HG03025 (cell line): ENCODE measurements around the gene TENM4.

ENCODE experiments used
- ATAC-seq: cut with Tn5 transposase; IDR thresholded peaks from one replicate; pipeline ENCODE4 v1.9.1; 2021; ENCODE audit warnings: mild to moderate bottlenecking, moderate library complexity; ENCODE audit not compliant: unreplicated experiment, low FRiP score

TENM4 gene

DNA sequence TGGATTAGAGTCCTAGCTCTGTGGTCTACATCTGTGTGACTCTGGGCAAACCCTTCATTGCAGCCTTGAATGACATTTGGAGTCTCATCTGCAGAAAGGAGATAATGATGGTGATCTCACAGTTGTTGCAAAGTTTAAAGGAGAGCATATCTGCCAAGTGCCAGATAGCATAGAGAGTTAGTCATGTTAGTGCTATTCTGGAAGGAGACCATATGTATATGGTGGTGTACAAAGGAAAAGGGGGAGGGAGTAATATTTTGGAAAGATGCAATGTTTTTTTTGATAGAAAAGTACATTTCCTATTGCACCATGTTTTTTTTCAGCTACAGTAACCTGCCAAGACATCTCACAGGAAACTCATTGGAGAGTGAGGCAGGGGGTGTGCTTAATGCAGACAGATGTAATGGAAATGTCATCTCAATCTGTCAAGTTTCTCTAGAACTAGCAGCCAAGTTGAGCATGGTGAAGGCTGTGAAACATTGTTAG is 774.1 kb downstream of the TENM4 start:
- ATAC-seq, result no peak

DNA sequence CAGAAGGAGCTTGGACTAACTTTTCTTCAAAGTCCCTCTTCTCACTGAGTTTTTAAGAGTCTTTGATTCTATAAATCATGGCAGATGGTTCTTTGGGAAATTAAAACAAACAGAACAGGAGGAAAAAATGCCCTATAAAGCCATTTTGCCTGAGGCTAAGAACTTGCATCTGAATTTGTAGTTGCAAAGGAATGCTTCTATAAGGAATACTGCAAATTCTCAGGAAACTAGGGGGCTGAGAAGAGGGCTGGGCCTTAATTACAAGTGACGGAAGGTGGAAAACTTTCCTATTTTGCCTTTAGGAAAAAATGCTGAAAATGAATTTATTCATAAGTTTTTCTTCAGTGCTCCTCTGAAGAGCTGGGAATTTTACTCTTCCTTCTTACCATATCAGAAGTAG is 776.2 kb downstream of the TENM4 start:
- no peak for ATAC-seq

DNA sequence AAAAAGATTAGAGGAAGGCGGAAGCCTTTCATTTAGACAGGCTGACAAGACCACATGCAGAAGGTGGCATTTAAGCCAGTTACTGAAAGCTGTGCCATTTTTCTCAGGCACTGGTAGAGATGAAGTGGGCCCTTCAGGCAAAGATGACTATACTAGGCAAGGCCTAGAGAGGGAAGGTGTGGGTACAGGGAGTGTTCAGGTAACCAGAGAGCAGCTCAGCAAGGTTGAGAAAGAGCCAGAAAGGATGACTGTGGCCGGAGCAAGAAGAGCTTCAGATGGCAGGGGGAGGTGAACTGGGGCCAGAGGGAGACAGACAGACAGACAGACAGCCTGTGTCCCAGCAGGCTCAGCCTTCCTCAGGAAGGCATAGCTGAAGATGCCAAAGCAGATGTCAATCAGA is 778.0 kb downstream of the TENM4 start:
- ATAC-seq, result no peak

- ATAC-seq, result no peak
These were observed 780.4 kb downstream of the TENM4 start for GRCh38 chr11:78660471-78660870.

DNA sequence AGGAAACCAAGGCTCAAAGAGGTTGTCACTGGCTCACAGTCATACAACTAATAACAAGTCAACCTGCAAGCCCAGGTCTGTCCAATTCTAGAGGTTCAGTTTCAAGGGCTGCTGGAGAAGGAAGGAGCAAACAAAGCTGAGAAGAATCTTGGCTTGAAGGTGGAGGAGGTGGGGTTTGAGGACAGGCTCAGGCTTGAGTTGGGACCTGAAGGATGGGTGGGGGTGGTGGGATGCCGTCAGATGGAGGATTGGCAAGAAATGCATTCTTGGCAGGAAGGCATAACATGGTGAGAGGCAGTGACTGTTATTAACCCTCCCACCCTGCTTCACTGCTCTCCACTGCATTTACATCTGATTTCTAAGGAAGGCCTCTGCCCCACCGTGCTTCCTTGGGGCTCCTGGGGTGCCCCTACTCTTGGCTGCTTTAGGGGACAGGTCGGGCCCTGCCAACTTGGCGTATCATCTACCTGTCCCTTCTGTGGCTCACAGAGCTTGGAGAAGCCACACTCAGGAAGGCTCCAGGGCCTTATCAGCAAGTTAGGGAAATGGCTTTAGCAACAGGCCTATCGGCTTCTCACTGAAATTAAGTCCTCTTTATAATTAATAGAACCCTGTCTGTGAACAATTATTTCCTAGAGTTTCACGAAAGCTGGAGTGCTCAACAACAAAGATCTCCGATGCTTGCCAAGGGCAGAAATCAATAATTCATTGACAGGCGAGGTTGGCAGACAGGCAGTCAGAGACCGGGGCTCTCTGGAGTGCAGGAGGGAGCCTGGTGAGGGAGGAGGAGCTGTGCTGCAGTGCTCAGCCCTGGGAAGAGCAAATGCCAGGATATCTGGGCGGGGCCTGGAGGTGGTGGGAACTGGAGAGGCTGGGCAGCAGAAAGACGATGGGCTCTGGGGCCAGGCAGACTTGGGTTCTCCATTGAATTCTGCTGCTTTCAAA is 781.2 kb downstream of the TENM4 start:
- no peak for ATAC-seq

DNA sequence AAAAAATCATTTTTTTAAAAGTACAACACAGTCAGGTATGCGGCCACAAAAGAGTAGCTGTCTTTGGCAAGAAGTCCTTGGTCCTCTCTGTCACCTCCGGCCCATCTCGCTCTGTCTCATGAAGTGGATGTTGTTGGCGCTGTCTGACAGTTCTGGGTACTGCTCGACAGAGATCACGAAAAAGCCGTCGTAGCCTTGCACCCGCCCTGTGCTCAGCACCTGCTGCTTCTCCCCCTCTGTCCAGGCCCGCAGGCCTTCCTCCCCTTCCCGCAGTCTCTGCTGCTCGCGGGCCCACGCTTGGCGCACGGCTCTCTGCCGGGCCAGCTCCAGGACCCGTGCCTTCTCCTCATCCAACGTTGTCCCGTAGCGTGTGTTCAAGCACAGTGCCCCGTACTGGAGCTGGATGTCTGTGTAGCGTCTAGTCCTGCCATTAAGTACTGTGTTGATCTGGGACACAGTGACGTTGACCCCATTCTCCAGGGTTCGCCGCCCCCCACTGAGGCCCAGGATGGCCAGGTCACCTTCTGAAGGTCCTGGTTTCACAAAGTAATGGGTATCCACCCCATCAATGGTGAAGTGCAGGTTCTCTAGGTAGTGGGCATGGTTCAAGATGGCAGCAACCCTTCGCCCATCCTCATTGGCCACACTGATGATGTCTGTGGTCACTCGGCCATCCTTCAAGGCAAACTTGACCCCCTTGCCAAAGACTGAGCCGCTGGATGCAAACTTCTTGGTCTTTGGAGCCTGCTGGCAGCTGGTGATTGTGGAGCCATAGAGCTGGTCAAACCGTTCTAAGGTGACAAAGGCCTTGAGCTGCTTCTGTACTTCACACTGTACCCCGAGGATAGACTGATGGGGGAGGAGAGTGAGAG is 782.6 kb downstream of the TENM4 start:
- ATAC-seq, result no peak

- no peak for ATAC-seq
These were observed 783.4 kb downstream of the TENM4 start for GRCh38 chr11:78657441-78657840.

- no peak for ATAC-seq
These were observed 783.8 kb downstream of the TENM4 start for GRCh38 chr11:78656984-78657383.

- no peak for ATAC-seq
These were observed 784.5 kb downstream of the TENM4 start for GRCh38 chr11:78656327-78656726.

GRCh38 chr11:78655561-78655960 is 785.3 kb downstream of the TENM4 start:
- no peak for ATAC-seq

- no peak for ATAC-seq
These were observed 786.0 kb downstream of the TENM4 start for GRCh38 chr11:78654866-78655265.

GRCh38 chr11:78654071-78654470 is 786.8 kb downstream of the TENM4 start:
- no peak for ATAC-seq

DNA sequence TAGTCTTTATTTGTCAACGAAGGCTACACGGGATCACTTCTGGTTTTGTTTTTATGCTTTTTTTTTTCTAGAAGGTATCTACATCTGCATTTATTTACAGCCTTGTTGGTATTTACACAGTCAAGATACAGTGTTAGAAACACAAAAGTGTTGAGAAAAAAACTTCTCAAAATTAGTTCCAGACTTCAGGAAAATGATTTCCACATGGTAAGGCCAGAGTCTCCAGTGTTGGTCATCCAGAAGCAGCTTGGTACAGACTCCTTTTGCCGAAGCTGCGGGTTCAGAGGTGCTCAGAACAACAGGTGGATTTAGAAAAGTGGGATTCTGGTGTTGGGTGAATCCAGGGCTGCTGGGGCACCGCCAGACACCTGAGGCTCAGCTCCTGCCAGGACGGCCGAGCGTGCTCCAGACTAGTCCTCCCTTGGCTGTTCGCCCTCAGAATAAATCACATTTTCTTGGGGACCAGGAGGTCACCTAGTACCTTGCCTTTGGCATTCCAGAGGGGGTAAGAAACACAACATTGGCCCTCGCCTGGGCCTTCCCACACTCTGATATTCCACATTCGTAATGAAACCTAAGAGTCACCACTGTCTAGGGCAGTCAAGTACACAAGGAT is 787.4 kb downstream of the TENM4 start:
- ATAC-seq, result no peak

GRCh38 chr11:78652843-78653239 is 788.0 kb downstream of the TENM4 start:
- ATAC-seq, result no peak

DNA sequence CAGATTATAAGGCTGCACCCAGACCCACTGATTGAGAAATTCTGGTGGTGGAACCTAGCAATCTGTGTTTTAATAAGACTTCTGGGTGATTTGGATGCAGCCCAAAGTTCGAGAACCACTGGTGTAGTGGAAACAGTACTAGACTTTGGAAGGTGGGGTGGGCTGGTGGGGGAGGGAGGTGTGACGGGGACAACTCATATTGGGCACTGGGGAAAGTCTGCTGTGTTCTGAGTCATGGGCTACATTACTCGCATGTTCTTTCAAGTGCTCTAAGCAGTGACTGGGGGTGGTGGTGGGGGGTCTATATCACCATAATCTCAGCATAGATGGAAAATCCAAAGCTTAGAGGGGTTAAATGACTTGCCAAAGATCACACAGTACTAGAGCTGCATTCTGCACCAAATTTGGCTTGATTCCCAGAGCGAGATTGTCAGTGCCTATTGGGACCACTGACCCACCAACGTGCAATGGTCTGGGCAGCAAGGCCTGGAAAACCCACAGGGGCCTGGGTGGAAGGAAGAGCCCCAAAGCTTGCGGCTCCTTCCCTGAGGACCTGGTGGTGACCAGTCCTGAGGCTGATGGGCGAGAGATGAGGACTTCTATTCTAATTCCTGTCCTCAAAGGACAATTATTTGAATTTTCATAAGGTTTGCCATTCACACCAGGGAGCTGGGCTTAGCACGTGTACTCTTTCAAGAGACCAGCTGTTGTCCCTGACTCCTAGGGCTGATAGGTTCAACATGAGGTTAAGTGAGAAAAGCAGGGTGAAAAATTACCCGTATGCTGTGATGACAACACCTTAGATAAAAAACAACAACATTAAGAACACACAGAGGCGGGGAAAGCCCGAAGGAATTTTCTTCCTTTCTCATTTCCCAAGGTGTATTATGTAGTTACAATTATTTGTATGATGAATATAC is 788.6 kb downstream of the TENM4 start:
- ATAC-seq, result no peak

GRCh38 chr11:78651136-78651775 is 789.6 kb downstream of the TENM4 start:
- no peak for ATAC-seq

DNA sequence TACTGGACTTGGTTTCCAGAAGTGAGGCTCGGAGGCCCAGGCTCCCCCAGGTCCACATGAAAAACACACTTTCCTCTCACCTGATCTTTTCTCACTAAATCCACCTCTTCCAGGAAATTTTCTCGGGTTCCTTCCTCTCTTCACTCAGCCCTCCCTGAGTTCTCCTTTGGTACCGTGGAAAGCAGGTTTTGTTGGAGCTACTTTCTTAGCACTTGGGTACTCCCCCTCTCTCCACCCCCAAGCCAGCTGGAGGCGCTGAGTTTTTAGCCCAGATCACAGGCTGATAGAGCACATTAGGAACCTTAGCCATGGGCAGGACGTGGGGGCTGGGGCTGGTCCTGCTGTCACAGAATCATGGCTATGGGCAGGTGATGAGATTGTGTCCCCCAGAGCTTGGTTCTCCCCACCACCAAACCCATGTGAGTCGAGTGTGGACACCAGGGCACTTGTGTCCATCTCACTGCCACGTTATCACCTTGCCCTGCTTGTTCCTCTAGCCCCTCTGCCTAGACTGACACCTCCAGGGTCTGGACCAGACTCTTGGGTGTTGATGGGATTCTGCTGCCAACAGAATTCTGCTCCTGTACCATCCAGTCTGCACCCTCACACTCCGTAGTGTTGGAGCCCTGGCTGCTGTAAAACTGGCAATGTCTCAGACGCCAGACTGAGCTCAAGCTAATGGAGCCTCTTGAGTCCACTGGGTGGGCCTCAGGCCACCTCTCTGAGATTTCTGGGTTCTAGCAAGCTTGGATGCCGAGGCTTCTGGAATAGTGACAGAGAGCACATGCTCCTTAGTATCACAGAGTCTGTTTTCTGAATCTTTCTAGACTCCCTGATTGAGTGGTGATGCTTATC is 791.2 kb downstream of the TENM4 start:
- no peak for ATAC-seq
